Lower lobe of right lung (tissue), 2 donors: ENCODE measurements around the gene RPS17. TPM values are rescaled to one million over a fixed set of nuclear protein-coding genes. Genes with fewer than 3 reads are reported as not detected.
"Not testable (repeated sequence)": the region's sequence is repeated elsewhere in the genome, so short reads cannot be mapped to it uniquely, and the experiment has no call there.

Experiments used
- ATAC-seq, 2 donors: fragments of 200-7000 bp; cut with Tn5 transposase; one replicate each; pipeline ENCODE4 v1.9.1; 2020 to 2022; ENCODE audit warnings: mild to moderate bottlenecking in 2 of 2, moderate library complexity in 2 of 2
- DNase-seq: peaks from one replicate; pipeline ENCODE4 v3.0.0-alpha.2; 2020
- H3K27ac ChIP-seq: fragments of 200-600 bp; one replicate; pipeline ENCODE4 v1.8.0; 2022
- H3K27me3 ChIP-seq: fragments of 200-600 bp; one replicate; pipeline ENCODE4 v1.8.0; 2022; ENCODE audit warnings: low read depth
- H3K36me3 ChIP-seq: fragments of 200-600 bp; one replicate; pipeline ENCODE4 v1.8.0; 2022; ENCODE audit warnings: mild to moderate bottlenecking
- H3K4me1 ChIP-seq: fragments of 200-600 bp; one replicate; pipeline ENCODE4 v1.8.0; 2022
- H3K4me3 ChIP-seq: fragments of 200-600 bp; one replicate; pipeline ENCODE4 v1.8.0; 2022; ENCODE audit warnings: mild to moderate bottlenecking
- H3K9me3 ChIP-seq: fragments of 200-600 bp; one replicate; pipeline ENCODE4 v1.8.0; 2022
- CTCF ChIP-seq: fragments of 200-600 bp; IDR thresholded peaks from one replicate; pipeline ENCODE4 v1.8.0; 2022; ENCODE audit warnings: antibody characterized with exemption, mild to moderate bottlenecking
- intact Hi-C: fragments of 100-400 bp; cut with DNase I; formaldehyde crosslinking; loops from one replicate; pipeline ENCODE4 v1.11.0; 2022
- total RNA-seq: library from RNA; stranded (reverse); fragmentation: NEBNext Ultra II Directional; extraction: Animal tissue kit (Norgen Biotek cat#: 25700); gene quantifications from one replicate; pipeline ENCODE4 v1.2.1, GENCODE V29; 2021
- donor health status: DM: no; HTN: yes; CAD: no; lungs with severe emphysema.

The RPS17 gene
- total RNA-seq, 1 donor from 2014 or later = 1,182 TPM

GRCh38 chr15:82536409-82537350 is 3.6 kb downstream of the RPS17 start:
- no peak for ATAC-seq
- Histone ChIP-seq H3K27ac (no peak overlapping the region), H3K36me3 (peaks cover 61% of the 10 kb centered on the region), H3K4me1 (peaks cover 26% of the 10 kb centered on the region), H3K4me3 (no peak overlapping the region), H3K9me3 (no peaks in the 10 kb centered on the region), H3K27me3 (no peaks in the 10 kb centered on the region)
- no peak for DNase-seq
- TF ChIP-seq CTCF = no peak
- intact Hi-C loops = no loop called here

- DNase-seq (no peak), ATAC-seq (no peak)
- Histone ChIP-seq H3K9me3 (no peaks in the 10 kb centered on the region), H3K27ac (no peak overlapping the region), H3K27me3 (no peaks in the 10 kb centered on the region), H3K4me3 (no peak overlapping the region), H3K4me1 (peaks cover 21% of the 10 kb centered on the region), H3K36me3 (peaks cover 61% of the 10 kb centered on the region)
- no peak for TF ChIP-seq CTCF
- intact Hi-C loops = no loop called here
Measured at GRCh38 chr15:82535566-82536408, 4.5 kb downstream of the RPS17 start.

- H3K27me3 ChIP-seq, H3K27ac ChIP-seq, H3K4me3 ChIP-seq, ATAC-seq, H3K9me3 ChIP-seq, intact Hi-C loops, DNase-seq: not testable (repeated sequence)
- peaks cover 61% of the 10 kb centered on the region for H3K36me3 ChIP-seq
- H3K4me1 ChIP-seq = peaks cover 21% of the 10 kb centered on the region
Measured at GRCh38 chr15:82535151-82535550, 5.1 kb downstream of the RPS17 start.

- H3K27me3 ChIP-seq, H3K9me3 ChIP-seq, intact Hi-C loops, ATAC-seq, H3K27ac ChIP-seq, H3K4me3 ChIP-seq, DNase-seq: not testable (repeated sequence)
- H3K36me3 ChIP-seq = peaks cover 61% of the 10 kb centered on the region
- H3K4me1 ChIP-seq = peaks cover 19% of the 10 kb centered on the region
Measured at GRCh38 chr15:82534457-82534861, 5.8 kb downstream of the RPS17 start.

GRCh38 chr15:82533801-82534200 is 6.5 kb downstream of the RPS17 start:
- no peak for TF ChIP-seq CTCF
- ATAC-seq = no peak

GRCh38 chr15:82532991-82533481 is 7.2 kb downstream of the RPS17 start:
- no peak for DNase-seq
- ATAC-seq = no peak
- Histone ChIP-seq H3K4me1 (peaks cover 5% of the 10 kb centered on the region), H3K36me3 (peaks cover 51% of the 10 kb centered on the region), H3K9me3 (no peaks in the 10 kb centered on the region), H3K27ac (no peak overlapping the region), H3K4me3 (no peak overlapping the region), H3K27me3 (no peaks in the 10 kb centered on the region)
- no peak for TF ChIP-seq CTCF
- intact Hi-C loops = no loop called here

More at GRCh38 chr15:82533801-82534200, 6.5 kb downstream of the RPS17 start:
- H3K36me3 ChIP-seq = peaks cover 59% of the 10 kb centered on the region
- no peaks in the 10 kb centered on the region for H3K9me3 ChIP-seq
- no peaks in the 10 kb centered on the region for H3K27me3 ChIP-seq
- no peak for DNase-seq
- H3K4me1 ChIP-seq = peaks cover 12% of the 10 kb centered on the region
- H3K27ac ChIP-seq = no peak overlapping the region
- intact Hi-C loops = no loop called here
- no peak overlapping the region for H3K4me3 ChIP-seq
